Activated T-cell treated with anti-CD3 and anti-CD28 coated beads, Interleukin-2, amount 50 U/mL, for 24 hours (primary cell): ENCODE results near the gene STARD8.
"Not testable (repeated sequence)": the region's sequence is repeated elsewhere in the genome, so short reads cannot be mapped to it uniquely, and the experiment has no call there.

ENCODE experiments used
- DNase-seq: peaks from one replicate; pipeline ENCODE4 v3.0.0-alpha.2; 2020
- H3K27ac Mint-ChIP-seq: 2 replicates; pipeline ENCODE4 v1.8.0; 2020; ENCODE audit warnings: mild to moderate bottlenecking, mixed read lengths
- H3K27me3 Mint-ChIP-seq: 2 replicates; pipeline ENCODE4 v1.8.0; 2020; ENCODE audit warnings: mixed read lengths
- H3K36me3 Mint-ChIP-seq: 2 replicates; pipeline ENCODE4 v1.8.0; 2020; ENCODE audit warnings: low read depth, mixed read lengths
- H3K4me1 Mint-ChIP-seq: 2 replicates; pipeline ENCODE4 v1.8.0; 2020; ENCODE audit warnings: low read depth, mixed read lengths
- H3K4me3 Mint-ChIP-seq: 2 replicates; pipeline ENCODE4 v1.8.0; 2020; ENCODE audit warnings: mild to moderate bottlenecking, moderate library complexity, mixed read lengths
- H3K9me3 Mint-ChIP-seq: 2 replicates; pipeline ENCODE4 v1.8.0; 2020; ENCODE audit warnings: mixed read lengths

STARD8 gene, protein sequence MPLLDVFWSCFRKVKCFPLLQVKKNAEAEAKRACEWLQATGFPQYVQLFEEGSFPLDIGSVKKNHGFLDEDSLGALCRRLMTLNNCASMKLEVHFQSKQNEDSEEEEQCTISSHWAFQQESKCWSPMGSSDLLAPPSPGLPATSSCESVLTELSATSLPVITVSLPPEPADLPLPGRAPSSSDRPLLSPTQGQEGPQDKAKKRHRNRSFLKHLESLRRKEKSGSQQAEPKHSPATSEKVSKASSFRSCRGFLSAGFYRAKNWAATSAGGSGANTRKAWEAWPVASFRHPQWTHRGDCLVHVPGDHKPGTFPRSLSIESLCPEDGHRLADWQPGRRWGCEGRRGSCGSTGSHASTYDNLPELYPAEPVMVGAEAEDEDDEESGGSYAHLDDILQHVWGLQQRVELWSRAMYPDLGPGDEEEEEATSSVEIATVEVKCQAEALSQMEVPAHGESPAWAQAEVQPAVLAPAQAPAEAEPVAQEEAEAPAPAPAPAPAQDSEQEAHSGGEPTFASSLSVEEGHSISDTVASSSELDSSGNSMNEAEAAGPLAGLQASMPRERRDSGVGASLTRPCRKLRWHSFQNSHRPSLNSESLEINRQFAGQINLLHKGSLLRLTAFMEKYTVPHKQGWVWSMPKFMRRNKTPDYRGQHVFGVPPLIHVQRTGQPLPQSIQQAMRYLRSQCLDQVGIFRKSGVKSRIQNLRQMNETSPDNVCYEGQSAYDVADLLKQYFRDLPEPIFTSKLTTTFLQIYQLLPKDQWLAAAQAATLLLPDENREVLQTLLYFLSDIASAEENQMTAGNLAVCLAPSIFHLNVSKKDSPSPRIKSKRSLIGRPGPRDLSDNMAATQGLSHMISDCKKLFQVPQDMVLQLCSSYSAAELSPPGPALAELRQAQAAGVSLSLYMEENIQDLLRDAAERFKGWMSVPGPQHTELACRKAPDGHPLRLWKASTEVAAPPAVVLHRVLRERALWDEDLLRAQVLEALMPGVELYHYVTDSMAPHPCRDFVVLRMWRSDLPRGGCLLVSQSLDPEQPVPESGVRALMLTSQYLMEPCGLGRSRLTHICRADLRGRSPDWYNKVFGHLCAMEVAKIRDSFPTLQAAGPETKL

DNA sequence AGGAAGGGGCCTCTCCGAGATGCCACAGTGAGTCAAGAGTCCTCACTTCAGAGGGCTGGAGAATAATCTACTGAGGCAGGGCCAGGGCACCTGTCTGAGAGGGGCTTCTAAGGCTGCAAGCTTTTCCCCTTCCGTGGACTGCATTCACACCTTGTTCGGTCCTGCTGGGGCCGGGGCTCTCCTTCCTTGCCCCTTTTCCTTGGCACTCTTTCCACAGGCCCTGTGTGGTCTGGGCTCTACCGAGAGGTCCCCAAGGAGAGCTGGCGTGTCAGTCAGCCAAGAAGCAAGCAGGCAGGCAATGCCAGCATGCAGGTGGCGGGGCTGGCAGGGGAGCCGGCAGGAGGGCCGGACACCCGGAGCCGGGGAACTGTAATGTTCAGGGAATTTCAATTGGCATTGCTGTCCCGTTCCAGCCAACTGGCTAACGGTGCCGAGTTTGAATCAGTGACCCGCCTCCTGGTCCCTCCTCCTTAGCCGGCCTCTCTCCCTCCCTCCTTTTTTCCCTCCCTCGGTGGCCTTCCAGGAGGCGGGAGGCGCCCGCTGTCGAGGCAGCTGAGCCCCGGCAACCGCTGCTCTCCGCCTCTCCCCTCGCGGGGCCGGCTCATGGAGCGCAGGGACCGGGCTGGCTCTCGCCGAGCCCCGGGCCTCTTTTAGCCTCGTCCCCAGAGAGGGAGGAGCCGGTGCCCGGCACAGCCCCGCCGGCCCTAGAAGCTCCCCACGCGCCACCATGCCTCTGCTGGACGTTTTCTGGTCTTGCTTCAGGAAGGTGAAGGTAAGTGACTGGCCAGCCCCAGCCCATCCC is at the start of gene STARD8:
STARD8 (plus strand) TSS at position 511 of the 802 bp plus-strand sequence; CDS start at position 728, 217 bp downstream.
- Mint-ChIP-seq H3K4me3 (no peak within 1 kb of the TSS), H3K36me3 (no peaks in the 10 kb centered on the region), H3K4me1 (no peaks in the 10 kb centered on the region), H3K9me3 (no peaks in the 10 kb centered on the region), H3K27me3 (peaks cover 39% of the 10 kb centered on the region), H3K27ac (no peak within 1 kb of the TSS)
- no peak for DNase-seq

DNA sequence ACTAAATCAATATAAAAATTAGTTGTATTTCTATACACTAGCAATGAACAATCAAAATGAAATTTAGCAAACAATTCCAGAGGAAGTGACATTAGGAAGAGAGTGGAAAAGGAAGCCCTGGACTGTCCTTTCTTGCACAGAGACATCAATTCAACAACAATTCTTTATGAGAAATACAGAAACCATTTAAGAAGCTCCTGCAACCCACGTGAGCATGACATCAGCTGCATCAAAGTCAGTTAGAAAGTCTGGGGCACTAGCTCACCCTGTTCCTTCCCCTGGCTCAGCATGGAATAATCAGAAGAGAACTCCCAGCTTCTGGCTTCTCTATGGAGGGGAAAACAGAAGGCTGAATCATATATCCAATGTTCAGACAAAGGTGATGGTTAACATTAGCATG is 48.6 kb upstream of the STARD8 start:
- Mint-ChIP-seq H3K36me3 (no peaks in the 10 kb centered on the region), H3K27me3 (peaks cover 52% of the 10 kb centered on the region), H3K4me3 (no peak overlapping the region), H3K9me3 (peaks cover 18% of the 10 kb centered on the region), H3K4me1 (no peaks in the 10 kb centered on the region), H3K27ac (no peak overlapping the region)
- no peak for DNase-seq

DNA sequence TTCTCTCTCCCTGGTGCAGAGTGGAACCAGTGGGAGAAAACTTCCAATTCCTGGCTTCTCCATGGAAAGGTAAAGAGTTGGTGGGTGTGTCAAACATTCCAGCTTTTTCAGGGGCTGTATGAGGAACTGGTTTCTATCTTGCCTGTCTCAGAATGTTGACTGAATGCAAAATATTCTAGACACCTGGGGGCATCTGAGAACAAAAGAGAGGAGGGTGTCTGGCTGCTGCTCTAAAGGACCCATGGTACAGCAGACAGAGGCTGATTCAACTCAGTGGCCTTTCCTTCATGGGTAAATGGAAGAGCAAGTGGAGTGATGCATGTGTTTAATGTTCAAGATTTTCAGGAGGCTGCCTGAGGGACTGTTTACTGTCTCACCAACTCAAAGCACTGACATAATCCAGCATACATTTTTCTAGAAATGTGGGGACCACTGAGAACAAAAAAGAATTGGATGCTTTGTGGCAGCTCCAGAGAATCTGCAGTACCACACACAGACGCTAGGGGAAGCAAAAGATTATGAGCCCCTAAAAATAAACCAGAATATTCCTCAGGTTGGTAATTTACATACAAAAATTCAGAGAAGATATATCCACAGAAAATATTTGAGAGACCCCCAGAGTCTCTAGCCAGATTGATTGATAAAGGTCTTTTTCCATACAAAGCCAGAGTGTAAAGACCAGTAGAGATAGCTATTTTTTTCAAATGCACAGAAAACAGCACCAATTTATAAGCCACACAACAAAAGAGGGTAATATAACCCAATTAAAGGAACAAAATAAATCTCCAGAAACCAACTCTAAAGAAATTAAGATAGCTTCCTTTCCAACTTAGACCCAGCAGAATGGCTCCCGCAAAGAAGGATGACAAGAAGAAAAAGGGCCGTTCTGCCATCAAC is 48.0 kb upstream of the STARD8 start:
- Mint-ChIP-seq H3K36me3 (no peaks in the 10 kb centered on the region), H3K27me3 (peaks cover 53% of the 10 kb centered on the region), H3K4me3 (no peak overlapping the region), H3K4me1 (no peaks in the 10 kb centered on the region), H3K27ac (no peak overlapping the region), H3K9me3 (peaks cover 14% of the 10 kb centered on the region)
- DNase-seq, result no peak

DNA sequence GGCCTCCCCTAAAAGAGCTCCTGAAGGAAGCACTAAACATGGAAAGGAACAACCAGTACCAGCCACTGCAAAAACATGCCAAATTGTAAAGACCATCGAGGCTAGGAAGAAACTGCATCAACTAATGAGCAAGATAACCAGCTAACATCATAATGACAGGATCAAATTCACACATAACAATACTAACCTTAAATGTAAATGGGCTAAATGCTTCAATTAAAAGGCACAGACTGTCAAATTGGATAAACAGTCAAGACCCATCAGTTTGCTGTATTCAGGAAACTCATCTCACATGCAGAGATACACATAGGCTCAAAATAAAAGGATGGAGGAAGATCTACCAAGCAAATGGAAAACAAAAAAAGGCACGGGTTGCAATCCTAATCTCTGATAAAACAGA is 43.2 kb upstream of the STARD8 start:
- DNase-seq, H3K9me3 Mint-ChIP-seq, H3K27ac Mint-ChIP-seq, H3K36me3 Mint-ChIP-seq, H3K4me3 Mint-ChIP-seq, H3K4me1 Mint-ChIP-seq: not testable (repeated sequence)
- H3K27me3 Mint-ChIP-seq, result peaks cover 27% of the 10 kb centered on the region

DNA sequence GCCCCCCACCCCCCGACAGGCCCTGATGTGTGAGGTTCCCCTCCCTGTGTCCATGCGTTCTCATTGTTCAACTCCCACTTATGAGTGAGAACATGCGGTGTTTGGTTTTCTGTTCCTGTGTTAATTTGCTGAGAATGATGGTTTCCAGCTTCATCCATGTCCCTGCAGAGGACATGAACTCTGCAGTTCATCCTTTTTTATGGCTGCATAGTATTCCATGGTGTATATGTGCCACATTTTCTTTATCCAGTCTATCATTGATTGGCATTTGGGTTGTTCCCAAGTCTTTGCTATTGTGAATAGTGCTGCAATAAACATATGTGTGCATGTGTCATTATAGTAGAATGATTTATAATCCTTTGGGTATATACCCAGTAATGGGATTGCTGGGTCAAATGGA is 32.7 kb upstream of the STARD8 start:
- not testable (repeated sequence) for H3K27ac Mint-ChIP-seq, H3K36me3 Mint-ChIP-seq, H3K4me3 Mint-ChIP-seq, H3K4me1 Mint-ChIP-seq, H3K9me3 Mint-ChIP-seq, DNase-seq
- H3K27me3 Mint-ChIP-seq, result peaks cover 15% of the 10 kb centered on the region

GRCh38 chrX:68627986-68628385 is 19.5 kb upstream of the STARD8 start:
- no peaks in the 10 kb centered on the region for H3K4me1 Mint-ChIP-seq
- no peak overlapping the region for H3K27ac Mint-ChIP-seq
- no peaks in the 10 kb centered on the region for H3K36me3 Mint-ChIP-seq
- H3K9me3 Mint-ChIP-seq, result no peaks in the 10 kb centered on the region
- H3K4me3 Mint-ChIP-seq, result no peak overlapping the region
- peaks cover 45% of the 10 kb centered on the region for H3K27me3 Mint-ChIP-seq
- no peak for DNase-seq

DNA sequence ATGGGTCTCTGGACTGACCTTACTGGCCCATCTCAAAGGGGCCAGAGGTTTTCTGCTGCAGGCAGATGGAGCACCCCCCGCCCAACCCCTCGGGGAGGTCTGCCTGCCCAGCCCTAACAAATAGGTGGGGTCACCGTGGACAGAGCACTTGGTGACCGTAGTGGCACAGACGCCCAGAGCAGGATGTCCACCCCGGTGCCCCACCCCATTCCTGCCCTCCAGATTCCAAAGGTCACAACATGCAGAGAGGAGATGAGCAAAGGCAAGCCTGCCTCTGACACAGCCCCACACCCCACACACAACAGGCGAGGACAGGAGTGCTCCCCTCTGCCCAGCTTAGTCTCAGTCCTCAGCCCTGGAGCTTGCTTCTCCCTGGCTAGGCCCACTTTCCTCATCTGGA is 17.5 kb upstream of the STARD8 start:
- H3K36me3 Mint-ChIP-seq, H3K27ac Mint-ChIP-seq, DNase-seq, H3K4me1 Mint-ChIP-seq, H3K4me3 Mint-ChIP-seq, H3K9me3 Mint-ChIP-seq: not testable (repeated sequence)
- peaks cover 49% of the 10 kb centered on the region for H3K27me3 Mint-ChIP-seq

DNA sequence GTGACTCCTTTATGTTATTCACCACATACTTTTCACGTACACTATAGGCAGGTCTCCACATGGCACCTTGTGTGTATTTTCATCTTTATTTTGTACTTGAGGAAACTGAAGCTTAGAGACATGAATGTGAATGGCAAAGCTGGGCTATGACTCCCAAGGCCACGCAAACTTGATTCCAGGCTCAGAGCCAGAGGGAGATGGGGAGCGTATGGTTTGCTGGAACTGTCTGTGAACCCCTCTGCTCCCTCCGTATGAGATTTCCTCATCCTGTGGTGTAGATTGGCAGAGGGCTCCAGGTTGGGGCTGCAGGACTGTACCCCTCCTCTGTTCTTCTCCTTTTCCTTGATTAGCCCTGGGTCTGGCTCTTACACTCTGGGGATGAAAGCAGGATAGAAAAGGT is 16.1 kb upstream of the STARD8 start:
- H3K4me1 Mint-ChIP-seq, result no peaks in the 10 kb centered on the region
- H3K9me3 Mint-ChIP-seq, result no peaks in the 10 kb centered on the region
- H3K27ac Mint-ChIP-seq, result no peak overlapping the region
- H3K36me3 Mint-ChIP-seq, result no peaks in the 10 kb centered on the region
- H3K4me3 Mint-ChIP-seq, result no peak overlapping the region
- no peak for DNase-seq
- H3K27me3 Mint-ChIP-seq, result peaks cover 46% of the 10 kb centered on the region

DNA sequence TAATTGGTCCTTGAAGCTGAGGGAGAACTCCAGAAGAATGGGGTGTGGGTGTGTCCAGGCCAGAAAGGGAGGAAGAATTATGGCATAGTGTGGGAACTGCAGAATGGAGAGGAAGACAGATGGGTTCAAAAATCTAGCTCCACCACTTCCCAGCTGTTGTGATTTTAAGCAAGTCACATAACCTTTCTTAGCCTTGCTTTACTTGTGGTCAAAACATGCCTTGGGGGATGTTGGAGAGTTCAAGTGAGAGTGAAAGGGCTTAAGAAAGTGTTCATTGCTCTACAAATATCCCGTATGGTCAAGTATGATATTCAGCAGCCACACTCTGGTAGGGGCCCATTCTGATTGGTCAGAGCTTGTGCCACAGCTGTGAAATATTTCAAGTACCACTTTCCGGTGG is 15.0 kb upstream of the STARD8 start:
- Mint-ChIP-seq H3K4me1 (no peaks in the 10 kb centered on the region), H3K4me3 (no peak overlapping the region), H3K9me3 (no peaks in the 10 kb centered on the region), H3K27ac (no peak overlapping the region), H3K36me3 (no peaks in the 10 kb centered on the region), H3K27me3 (peaks cover 46% of the 10 kb centered on the region)
- no peak for DNase-seq

GRCh38 chrX:68633981-68634380 is 13.5 kb upstream of the STARD8 start:
- DNase-seq, result no peak
- peaks cover 32% of the 10 kb centered on the region for H3K27me3 Mint-ChIP-seq
- H3K27ac Mint-ChIP-seq, result no peak overlapping the region
- no peaks in the 10 kb centered on the region for H3K9me3 Mint-ChIP-seq
- no peaks in the 10 kb centered on the region for H3K36me3 Mint-ChIP-seq
- no peaks in the 10 kb centered on the region for H3K4me1 Mint-ChIP-seq
- no peak overlapping the region for H3K4me3 Mint-ChIP-seq

GRCh38 chrX:68634649-68635227 is 12.7 kb upstream of the STARD8 start:
- H3K4me3 Mint-ChIP-seq, result no peak overlapping the region
- no peak overlapping the region for H3K27ac Mint-ChIP-seq
- H3K27me3 Mint-ChIP-seq, result peaks cover 27% of the 10 kb centered on the region
- H3K9me3 Mint-ChIP-seq, result no peaks in the 10 kb centered on the region
- DNase-seq, result no peak
- H3K36me3 Mint-ChIP-seq, result no peaks in the 10 kb centered on the region
- H3K4me1 Mint-ChIP-seq, result no peaks in the 10 kb centered on the region

DNA sequence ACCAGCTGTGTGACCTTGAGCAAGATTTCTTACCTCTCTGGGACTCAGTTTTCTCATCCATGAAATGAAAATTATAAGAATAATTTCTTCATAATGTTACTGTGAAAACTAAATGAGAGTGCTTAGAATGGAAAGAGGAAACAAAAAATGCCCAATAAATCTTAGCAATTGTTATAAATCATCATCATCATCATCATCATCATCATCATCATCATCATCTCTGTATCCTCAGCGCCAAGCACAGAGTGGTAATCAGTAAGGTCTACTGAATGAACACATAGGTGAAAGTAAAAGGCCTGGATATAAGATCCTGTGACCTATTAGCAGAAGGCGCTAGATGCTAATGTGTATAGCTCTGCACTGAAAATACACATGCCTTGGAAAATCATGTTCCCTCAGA is 6.8 kb upstream of the STARD8 start:
- Mint-ChIP-seq H3K9me3 (no peaks in the 10 kb centered on the region), H3K4me1 (no peaks in the 10 kb centered on the region), H3K4me3 (no peak overlapping the region), H3K36me3 (no peaks in the 10 kb centered on the region), H3K27me3 (peaks cover 3% of the 10 kb centered on the region), H3K27ac (no peak overlapping the region)
- no peak for DNase-seq

GRCh38 chrX:68644861-68645260 is 2.6 kb upstream of the STARD8 start:
- H3K36me3 Mint-ChIP-seq, result no peaks in the 10 kb centered on the region
- H3K9me3 Mint-ChIP-seq, result no peaks in the 10 kb centered on the region
- H3K4me3 Mint-ChIP-seq, result no peak overlapping the region
- no peak for DNase-seq
- H3K4me1 Mint-ChIP-seq, result no peaks in the 10 kb centered on the region
- H3K27me3 Mint-ChIP-seq, result peaks cover 34% of the 10 kb centered on the region
- H3K27ac Mint-ChIP-seq, result no peak overlapping the region
